Neural cell (in vitro differentiated cells): ENCODE measurements around the gene RNLS.

Experiments used
- EZH2 ChIP-seq: fragments of 200-600, 300-800 bp; shearing (Covaris generic), sonication (generic); IDR thresholded peaks from 2 replicates; pipeline ENCODE4 v1.6.1; 2014; ENCODE audit warnings: antibody characterized with exemption, low read length, borderline replicate concordance, mild to moderate bottlenecking; ENCODE audit not compliant: insufficient read depth, poor library complexity, severe bottlenecking
- MXI1 ChIP-seq: fragments of 450-650 bp; conservative IDR thresholded peaks from 2 replicates; pipeline ENCODE4 v1.6.1; 2014; ENCODE audit warnings: antibody characterized with exemption, mild to moderate bottlenecking; ENCODE audit not compliant: poor library complexity, severe bottlenecking
- SMC3 ChIP-seq: fragments of 450-650 bp; conservative IDR thresholded peaks from 2 replicates; pipeline ENCODE4 v1.6.1; 2014; ENCODE audit warnings: antibody characterized with exemption, mild to moderate bottlenecking, moderate library complexity; ENCODE audit not compliant: poor library complexity
- TF ChIP-seq, protein P1 (sequence below): fragments of 450-650 bp; IDR thresholded peaks from 2 replicates; pipeline ENCODE4 v1.5.1; 2014; ENCODE audit warnings: antibody characterized with exemption, mild to moderate bottlenecking, moderate library complexity; ENCODE audit not compliant: poor library complexity, severe bottlenecking

GRCh38 chr10:88316292-88316861 is 266.7 kb downstream of the RNLS start:
- TF ChIP-seq, protein P1, sequence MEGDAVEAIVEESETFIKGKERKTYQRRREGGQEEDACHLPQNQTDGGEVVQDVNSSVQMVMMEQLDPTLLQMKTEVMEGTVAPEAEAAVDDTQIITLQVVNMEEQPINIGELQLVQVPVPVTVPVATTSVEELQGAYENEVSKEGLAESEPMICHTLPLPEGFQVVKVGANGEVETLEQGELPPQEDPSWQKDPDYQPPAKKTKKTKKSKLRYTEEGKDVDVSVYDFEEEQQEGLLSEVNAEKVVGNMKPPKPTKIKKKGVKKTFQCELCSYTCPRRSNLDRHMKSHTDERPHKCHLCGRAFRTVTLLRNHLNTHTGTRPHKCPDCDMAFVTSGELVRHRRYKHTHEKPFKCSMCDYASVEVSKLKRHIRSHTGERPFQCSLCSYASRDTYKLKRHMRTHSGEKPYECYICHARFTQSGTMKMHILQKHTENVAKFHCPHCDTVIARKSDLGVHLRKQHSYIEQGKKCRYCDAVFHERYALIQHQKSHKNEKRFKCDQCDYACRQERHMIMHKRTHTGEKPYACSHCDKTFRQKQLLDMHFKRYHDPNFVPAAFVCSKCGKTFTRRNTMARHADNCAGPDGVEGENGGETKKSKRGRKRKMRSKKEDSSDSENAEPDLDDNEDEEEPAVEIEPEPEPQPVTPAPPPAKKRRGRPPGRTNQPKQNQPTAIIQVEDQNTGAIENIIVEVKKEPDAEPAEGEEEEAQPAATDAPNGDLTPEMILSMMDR: no peak
- TF ChIP-seq EZH2: no peak
- TF ChIP-seq SMC3: no peak
- no peak for TF ChIP-seq MXI1
